Trophoblast cell (in vitro differentiated cells and primary cell): ENCODE data around the gene DIS3L2.

ENCODE experiments used
- DNase-seq, 2 donors: peaks; one replicate each; pipeline ENCODE4 v3.0.0-alpha.2; 2016
- H2AFZ ChIP-seq: 2 replicates; pipeline ENCODE4 v1.6.1; 2013; ENCODE audit warnings: low read length, moderate library complexity, mild to moderate bottlenecking; ENCODE audit not compliant: insufficient read depth, poor library complexity
- H2AK5ac ChIP-seq: 2 replicates; pipeline ENCODE4 v1.6.1; 2013; ENCODE audit warnings: mild to moderate bottlenecking, low read length
- H2BK120ac ChIP-seq: 2 replicates; pipeline ENCODE4 v1.6.1; 2013; ENCODE audit warnings: low read length, mild to moderate bottlenecking, moderate library complexity; ENCODE audit not compliant: insufficient read depth, poor library complexity
- H2BK12ac ChIP-seq: 2 replicates; pipeline ENCODE4 v1.6.1; 2013; ENCODE audit warnings: mild to moderate bottlenecking, low read length, moderate library complexity
- H2BK5ac ChIP-seq: 2 replicates; pipeline ENCODE4 v1.6.1; 2013; ENCODE audit warnings: low read length, low read depth, moderate library complexity, mild to moderate bottlenecking; ENCODE audit not compliant: poor library complexity
- H3K14ac ChIP-seq: 2 replicates; pipeline ENCODE4 v1.6.1; 2013; ENCODE audit warnings: mild to moderate bottlenecking, low read length
- H3K18ac ChIP-seq: 2 replicates; pipeline ENCODE4 v1.6.1; 2013; ENCODE audit warnings: mild to moderate bottlenecking, low read length
- H3K23ac ChIP-seq: 2 replicates; pipeline ENCODE4 v1.6.1; 2013; ENCODE audit warnings: low read length
- H3K27ac ChIP-seq: 2 replicates; pipeline ENCODE4 v1.5.1; 2013; ENCODE audit warnings: low read depth, mild to moderate bottlenecking, inconsistent platforms, low read length, moderate library complexity
- H3K27me3 ChIP-seq: 2 replicates; pipeline ENCODE4 v1.6.1; 2013; ENCODE audit warnings: inconsistent platforms, mild to moderate bottlenecking, low read length, moderate library complexity; ENCODE audit not compliant: insufficient read depth
- H3K36me3 ChIP-seq, 2 experiments: 1 replicate in 1 of 2; 2 replicates in 1 of 2; pipeline ENCODE4 v1.6.1; 2013; ENCODE audit warnings: low read length in 2 of 2, mild to moderate bottlenecking in 2 of 2, moderate library complexity in 1 of 2; ENCODE audit not compliant: insufficient read depth in 2 of 2, control insufficient read depth in 1 of 2
- H3K4ac ChIP-seq: 2 replicates; pipeline ENCODE4 v1.6.1; 2013; ENCODE audit warnings: low read depth, mild to moderate bottlenecking, low read length, moderate library complexity
- H3K4me1 ChIP-seq, 2 experiments: 1 replicate in 1 of 2; 2 replicates in 1 of 2; pipeline ENCODE4 v1.6.1; 2013; ENCODE audit warnings: low read length in 2 of 2, mild to moderate bottlenecking in 2 of 2, moderate library complexity in 1 of 2; ENCODE audit not compliant: insufficient read depth in 2 of 2, control insufficient read depth in 1 of 2
- H3K4me2 ChIP-seq: 2 replicates; pipeline ENCODE4 v1.6.1; 2013; ENCODE audit warnings: inconsistent platforms, mild to moderate bottlenecking, low read length, moderate library complexity
- H3K4me3 ChIP-seq: 2 replicates; pipeline ENCODE4 v1.5.1; 2013; ENCODE audit warnings: mild to moderate bottlenecking, low read depth, low read length, inconsistent platforms
- H3K79me1 ChIP-seq: one replicate; pipeline ENCODE4 v1.6.1; 2013; ENCODE audit warnings: low read length
- H3K79me2 ChIP-seq: 2 replicates; pipeline ENCODE4 v1.6.1; 2013; ENCODE audit warnings: low read length, mild to moderate bottlenecking; ENCODE audit not compliant: control insufficient read depth, insufficient read depth, poor library complexity
- H3K9ac ChIP-seq: 2 replicates; pipeline ENCODE4 v1.6.1; 2013; ENCODE audit warnings: mild to moderate bottlenecking, low read length
- H3K9me3 ChIP-seq: 2 replicates; pipeline ENCODE4 v1.6.1; 2013; ENCODE audit warnings: low read depth, mild to moderate bottlenecking, control low read depth, inconsistent platforms, low read length; ENCODE audit not compliant: insufficient read depth
- H4K12ac ChIP-seq: 2 replicates; pipeline ENCODE4 v1.6.1; 2013; ENCODE audit warnings: low read depth, mild to moderate bottlenecking, low read length, moderate library complexity
- H4K8ac ChIP-seq: 2 replicates; pipeline ENCODE4 v1.6.1; 2013; ENCODE audit warnings: low read depth, mild to moderate bottlenecking, low read length, moderate library complexity
- H4K91ac ChIP-seq: one replicate; pipeline ENCODE4 v1.6.1; 2013; ENCODE audit warnings: low read depth, mild to moderate bottlenecking, low read length, moderate library complexity
- WGBS: extraction: QIAGEN DNeasy Blood & Tissue Kit; methylation state at CpG from one replicate; pipeline ENCODE4 v1.1.7; 2013; ENCODE audit warnings: missing lambda C conversion rate; ENCODE audit not compliant: insufficient read length, insufficient coverage; ENCODE audit errors: extremely low coverage; 5-methylcytosine and 5-hydroxymethylcytosine counted together

Gene DIS3L2

DNA sequence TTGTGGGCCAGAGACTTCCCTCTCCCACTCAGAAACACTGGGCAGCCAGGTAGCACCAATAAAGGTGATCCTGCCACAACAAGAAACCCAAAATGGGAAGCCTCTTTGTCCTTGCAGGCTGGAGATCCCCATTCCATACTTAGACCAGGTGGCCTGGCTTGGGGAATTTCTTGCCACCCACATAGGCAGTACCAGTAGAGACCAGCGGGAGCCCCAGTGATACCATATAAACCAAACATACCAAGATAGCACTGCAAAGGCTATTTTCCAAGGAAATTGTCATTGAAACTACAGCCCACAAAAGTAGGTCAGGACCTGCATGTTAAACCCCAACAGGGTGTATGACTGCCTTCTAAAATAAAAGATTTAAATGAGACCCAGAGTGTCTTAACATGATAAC is 171.6 kb downstream of the DIS3L2 start:
- H3K23ac ChIP-seq: no peak overlapping the region
- H2AK5ac ChIP-seq: no peak overlapping the region
- H3K4me2 ChIP-seq: no peak overlapping the region
- H3K79me1 ChIP-seq: no peaks in the 10 kb centered on the region
- H3K27me3 ChIP-seq: no peaks in the 10 kb centered on the region
- H3K4me3 ChIP-seq: no peak overlapping the region
- no peak overlapping the region for H3K18ac ChIP-seq
- peaks cover 0 to 3% of the 10 kb centered on the region in 2 experiments for H3K36me3 ChIP-seq
- no peaks in the 10 kb centered on the region for H3K4me1 ChIP-seq
- H3K14ac ChIP-seq: no peak overlapping the region
- H2BK5ac ChIP-seq: no peak overlapping the region
- H2BK12ac ChIP-seq: no peak overlapping the region
- no peak overlapping the region for H2AFZ ChIP-seq
- DNase-seq: peak in 1 of 2 donors; percentile 5
- no peak overlapping the region for H3K4ac ChIP-seq
- no peaks in the 10 kb centered on the region for H3K9me3 ChIP-seq
- no peak overlapping the region for H4K8ac ChIP-seq
- H3K79me2 ChIP-seq: no peaks in the 10 kb centered on the region
- no peak overlapping the region for H3K27ac ChIP-seq
- no peak overlapping the region for H3K9ac ChIP-seq
- H4K12ac ChIP-seq: no peak overlapping the region
- H4K91ac ChIP-seq: no peak overlapping the region
- WGBS: no CpG with 5 or more reads among the region's 1 CpG
- no peak overlapping the region for H2BK120ac ChIP-seq

DNA sequence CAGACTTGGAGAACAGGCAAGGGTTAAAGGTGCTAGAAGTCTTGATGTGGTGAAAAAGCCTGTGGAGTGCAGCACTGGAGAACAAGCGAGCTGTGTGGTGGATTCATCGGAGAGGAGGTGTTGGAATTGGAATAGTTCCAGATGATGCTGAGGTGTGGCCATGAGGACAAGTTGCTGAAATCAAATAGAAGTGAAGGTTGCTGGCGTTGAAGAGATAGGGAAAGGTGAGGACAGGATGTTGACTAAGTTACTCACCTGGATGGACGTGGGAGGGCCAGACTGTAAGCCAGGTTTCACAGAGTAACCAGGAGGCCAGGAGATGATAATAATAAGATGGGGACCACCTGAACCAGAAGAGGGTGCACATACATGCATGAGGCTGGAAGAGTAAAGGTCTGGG is 173.4 kb downstream of the DIS3L2 start:
- no peaks in the 10 kb centered on the region for H3K27me3 ChIP-seq
- H3K36me3 ChIP-seq: peaks cover 0 to 3% of the 10 kb centered on the region in 2 experiments
- no peaks in the 10 kb centered on the region for H3K4me1 ChIP-seq
- no peaks in the 10 kb centered on the region for H3K79me2 ChIP-seq
- no peak overlapping the region for H2BK5ac ChIP-seq
- no CpG with 5 or more reads among the region's 4 CpGs for WGBS
- no peak overlapping the region for H4K91ac ChIP-seq
- H3K4ac ChIP-seq: no peak overlapping the region
- no peak overlapping the region for H2AFZ ChIP-seq
- H2BK12ac ChIP-seq: no peak overlapping the region
- no peaks in the 10 kb centered on the region for H3K9me3 ChIP-seq
- no peak overlapping the region for H3K27ac ChIP-seq
- DNase-seq: no peak
- no peak overlapping the region for H3K14ac ChIP-seq
- H3K79me1 ChIP-seq: no peaks in the 10 kb centered on the region
- H2BK120ac ChIP-seq: no peak overlapping the region
- no peak overlapping the region for H4K12ac ChIP-seq
- H4K8ac ChIP-seq: no peak overlapping the region
- peak overlapping the region; percentile 10 for H3K23ac ChIP-seq
- no peak overlapping the region for H2AK5ac ChIP-seq
- no peak overlapping the region for H3K4me3 ChIP-seq
- no peak overlapping the region for H3K4me2 ChIP-seq
- no peak overlapping the region for H3K18ac ChIP-seq
- no peak overlapping the region for H3K9ac ChIP-seq

DNA sequence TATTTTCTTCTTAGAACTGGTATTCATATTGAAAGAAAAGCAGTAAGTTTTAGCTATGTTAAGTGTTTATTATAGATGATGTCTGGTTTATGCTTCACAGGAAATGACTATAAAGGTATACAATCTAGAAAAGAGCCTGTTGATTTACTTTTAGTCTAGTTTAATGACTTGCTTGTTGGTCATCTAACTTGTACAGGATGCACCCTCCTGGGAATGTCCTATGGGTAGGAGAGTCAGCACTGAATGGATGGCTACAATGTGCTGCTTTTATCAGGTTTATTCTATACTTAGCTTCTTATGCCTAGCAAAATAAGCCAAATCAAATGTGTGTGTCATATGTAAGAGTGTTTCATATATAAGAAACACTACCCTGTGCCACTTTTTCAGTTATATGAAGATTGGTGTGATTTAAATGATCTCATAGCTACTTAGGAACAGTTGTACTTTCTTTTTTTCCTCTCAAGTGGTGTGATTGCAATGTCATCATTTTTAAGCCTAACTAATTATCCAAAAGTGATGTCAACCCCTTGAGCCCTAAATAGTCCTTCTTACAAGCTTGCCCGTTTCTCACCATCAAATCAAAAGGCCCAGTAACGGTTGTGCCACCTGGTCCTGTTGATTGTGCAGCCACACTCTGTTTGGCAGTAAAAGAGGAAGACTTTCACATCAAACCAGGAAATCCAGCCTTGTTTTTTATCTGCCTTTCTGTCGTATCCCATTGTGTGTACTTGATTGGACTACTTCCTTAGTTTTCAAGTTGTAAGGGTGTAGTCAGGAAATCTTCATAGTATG is 176.0 kb downstream of the DIS3L2 start:
- Histone ChIP-seq H3K9me3 (no peaks in the 10 kb centered on the region), H4K12ac (no peak overlapping the region), H3K36me3 (peaks cover 0 to 3% of the 10 kb centered on the region in 2 experiments), H3K4ac (no peak overlapping the region), H3K4me2 (no peak overlapping the region), H3K23ac (no peak overlapping the region), H3K27ac (no peak overlapping the region), H3K4me1 (no peaks in the 10 kb centered on the region), H3K14ac (no peak overlapping the region), H3K79me1 (no peaks in the 10 kb centered on the region), H3K79me2 (no peaks in the 10 kb centered on the region), H3K27me3 (no peaks in the 10 kb centered on the region), H2BK120ac (no peak overlapping the region), H2BK5ac (no peak overlapping the region), H3K9ac (no peak overlapping the region), H3K18ac (no peak overlapping the region), H4K91ac (no peak overlapping the region), H2AFZ (no peak overlapping the region), H3K4me3 (no peak overlapping the region), H2AK5ac (no peak overlapping the region), H2BK12ac (no peak overlapping the region), H4K8ac (no peak overlapping the region)
- no peak for DNase-seq
- WGBS: no CpG with 5 or more reads among the region's 3 CpGs

DNA sequence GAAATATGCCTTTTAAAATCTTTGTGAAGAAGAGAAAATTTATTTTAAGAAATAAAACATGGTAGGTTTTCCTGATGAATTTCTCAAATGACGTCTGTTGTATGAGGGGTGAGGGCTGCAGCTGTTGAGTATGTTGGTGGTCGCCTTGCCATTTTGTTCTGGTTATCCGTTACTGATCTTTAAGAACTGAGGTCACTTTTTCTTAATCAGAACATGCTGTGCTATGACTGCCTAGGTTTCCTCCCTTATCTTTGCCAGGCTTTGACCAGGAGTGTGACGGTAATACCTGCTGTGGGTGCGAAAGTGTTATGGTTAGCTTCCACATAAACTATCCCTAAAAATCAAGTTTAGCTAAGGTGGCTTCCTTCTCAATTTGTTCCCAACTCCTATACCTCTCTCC is 176.9 kb downstream of the DIS3L2 start:
- Histone ChIP-seq H3K27me3 (no peaks in the 10 kb centered on the region), H3K36me3 (no peaks in the 10 kb centered on the region), H3K27ac (no peak overlapping the region), H3K4ac (no peak overlapping the region), H2AFZ (no peak overlapping the region), H3K4me3 (no peak overlapping the region), H4K12ac (no peak overlapping the region), H3K9ac (no peak overlapping the region), H3K79me2 (no peaks in the 10 kb centered on the region), H2AK5ac (no peak overlapping the region), H3K4me1 (no peaks in the 10 kb centered on the region), H3K4me2 (no peak overlapping the region), H3K14ac (no peak overlapping the region), H2BK120ac (no peak overlapping the region), H4K8ac (no peak overlapping the region), H4K91ac (no peak overlapping the region), H3K9me3 (no peaks in the 10 kb centered on the region), H3K79me1 (no peaks in the 10 kb centered on the region), H3K18ac (no peak overlapping the region), H3K23ac (no peak overlapping the region), H2BK12ac (no peak overlapping the region), H2BK5ac (no peak overlapping the region)
- DNase-seq: no peak
- WGBS: no CpG with 5 or more reads among the region's 5 CpGs
